ENCODE results near the gene HMOX1.

HMOX1 gene

DNA sequence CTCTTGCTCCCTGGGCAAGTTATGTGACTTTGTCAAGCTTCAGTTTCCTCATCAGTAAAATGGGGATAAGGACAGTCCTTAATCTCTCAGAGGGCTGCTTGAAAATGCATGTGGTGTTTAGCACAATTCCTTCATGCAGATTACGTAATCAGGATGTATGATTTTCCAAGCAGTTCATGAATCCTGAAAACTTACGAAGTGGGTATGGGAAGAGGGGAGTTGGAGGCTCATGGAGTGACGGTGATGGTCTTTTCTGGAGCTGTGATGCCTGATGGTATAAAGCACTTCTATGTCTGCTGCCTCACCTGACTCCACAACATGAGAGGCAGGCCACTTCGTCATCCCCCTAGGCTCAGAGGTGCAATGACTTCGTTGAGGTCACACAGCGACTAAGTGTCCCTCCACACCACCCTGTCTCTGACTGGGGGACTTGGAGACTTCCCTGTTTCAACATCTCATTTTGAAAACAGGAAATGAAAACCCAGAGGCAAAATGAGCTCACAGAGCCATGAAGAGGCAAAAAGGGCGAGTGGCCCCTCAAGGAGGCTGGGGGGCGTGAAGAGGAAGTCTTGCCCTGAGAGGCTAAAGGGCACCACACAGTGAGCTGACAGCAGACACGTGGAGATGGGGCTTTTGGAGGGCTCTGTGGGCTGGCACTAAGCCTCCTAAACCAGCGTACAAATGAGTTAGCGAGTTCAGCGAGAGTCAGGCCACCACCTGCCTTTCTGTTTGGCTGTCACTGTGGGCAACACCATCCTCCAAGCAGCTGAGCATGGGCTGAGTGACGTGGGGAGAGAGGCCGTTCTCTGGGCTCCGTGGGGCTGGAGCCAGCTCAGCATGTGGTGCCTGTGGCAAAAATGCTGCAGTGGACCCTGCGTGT is 29.1 kb downstream of the HMOX1 start:
- no peak for DNase-seq

GRCh38 chr22:35410663-35411034 is 29.8 kb downstream of the HMOX1 start:
- no peak for DNase-seq

DNA sequence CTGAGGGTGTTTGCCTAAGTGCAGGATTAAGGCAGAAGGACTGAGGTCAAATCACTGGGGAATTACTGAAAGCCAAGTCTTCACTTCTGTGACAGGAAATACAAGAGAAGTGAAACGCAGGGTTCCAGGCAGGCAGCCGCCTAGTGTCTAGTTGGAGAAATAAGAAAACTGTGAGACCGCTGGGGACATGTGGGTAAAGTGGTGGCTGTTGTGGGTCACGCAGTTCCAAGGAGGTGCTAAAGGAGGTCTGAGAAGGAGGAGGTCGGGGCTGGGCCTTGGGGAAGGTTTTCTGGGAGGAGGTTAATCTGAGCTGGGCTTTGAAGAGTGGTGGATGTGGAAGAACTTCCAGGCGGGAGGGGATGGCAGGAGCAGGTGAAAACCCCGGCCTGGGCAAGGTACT is 30.2 kb downstream of the HMOX1 start:
- DNase-seq = no peak

DNA sequence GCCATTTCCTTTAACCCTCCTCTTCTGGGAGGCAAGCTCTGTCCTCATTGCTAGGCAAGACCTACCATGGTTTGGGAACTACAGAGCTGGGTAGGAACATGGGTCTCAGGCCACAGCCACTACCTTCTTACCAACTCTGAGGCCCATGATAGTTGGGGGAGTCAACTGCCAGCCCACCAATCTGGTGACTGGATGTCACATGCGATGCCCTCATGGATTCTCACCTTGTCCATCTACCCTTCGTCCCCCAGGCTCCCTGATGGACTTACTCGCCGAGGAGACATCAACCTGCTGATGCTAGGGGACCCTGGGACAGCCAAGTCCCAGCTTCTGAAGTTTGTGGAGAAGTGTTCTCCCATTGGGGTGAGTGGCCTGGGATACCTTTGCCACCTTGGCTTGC is 32.7 kb downstream of the HMOX1 start:
- no peak for DNase-seq

DNA sequence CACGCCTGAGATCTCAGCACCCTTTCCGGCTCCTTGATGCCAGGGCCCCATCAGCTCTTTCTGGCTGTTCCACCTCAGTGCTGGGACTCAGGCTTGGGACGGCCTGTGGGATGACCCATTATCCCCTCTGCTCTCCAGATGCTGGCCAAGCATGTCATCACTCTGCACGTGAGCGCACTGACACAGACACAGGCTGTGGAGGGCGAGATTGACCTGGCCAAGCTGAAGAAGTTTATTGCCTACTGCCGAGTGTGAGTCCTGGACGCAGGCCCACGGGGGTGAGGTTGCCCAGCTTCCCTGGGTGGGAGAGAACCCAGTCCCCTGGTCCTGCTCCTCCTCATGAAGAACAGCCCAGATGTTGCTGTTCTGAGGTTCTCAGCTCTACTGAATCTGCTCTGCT is 36.7 kb downstream of the HMOX1 start:
- no peak for DNase-seq

DNA sequence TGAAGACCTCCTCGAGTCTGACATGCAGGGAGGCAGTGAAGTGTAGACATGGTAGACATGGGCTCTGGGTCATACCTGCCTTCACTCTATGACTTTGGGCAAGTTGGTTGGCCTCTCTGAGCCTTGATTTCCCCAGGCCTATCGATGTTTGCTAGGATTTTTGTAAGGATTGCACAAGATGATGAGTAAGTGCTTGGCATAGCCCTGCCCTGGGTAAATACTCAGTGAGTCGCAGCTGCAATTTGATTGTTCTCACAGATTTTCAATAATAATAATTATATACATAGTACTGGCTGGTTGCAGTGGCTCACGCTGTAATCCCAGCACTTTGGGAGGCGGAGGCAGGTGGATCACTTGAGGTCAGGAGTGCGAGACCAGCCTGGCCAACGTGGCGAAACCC is 37.2 kb downstream of the HMOX1 start:
- DNase-seq = no peak

- DNase-seq = no peak
Measured at GRCh38 chr22:35418731-35419130, 37.8 kb downstream of the HMOX1 start.

- DNase-seq = no peak
Measured at GRCh38 chr22:35419756-35420155, 38.9 kb downstream of the HMOX1 start.

DNA sequence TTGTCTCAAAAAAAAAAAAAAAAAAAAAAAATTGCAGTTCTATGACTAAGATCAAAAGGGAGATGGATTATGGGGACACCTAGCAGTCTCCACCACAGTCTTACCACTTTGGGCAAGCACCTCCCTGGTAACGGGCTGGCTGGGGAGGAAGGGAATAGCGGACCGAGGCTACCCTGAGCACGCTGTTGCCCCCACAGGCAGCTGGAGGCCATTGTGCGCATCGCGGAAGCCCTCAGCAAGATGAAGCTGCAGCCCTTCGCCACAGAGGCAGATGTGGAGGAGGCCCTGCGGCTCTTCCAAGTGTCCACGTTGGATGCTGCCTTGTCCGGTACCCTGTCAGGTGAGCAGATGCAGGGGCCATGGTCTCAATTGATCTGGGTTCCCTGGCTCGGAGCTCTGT is 40.2 kb downstream of the HMOX1 start:
- no peak for DNase-seq

- DNase-seq = no peak
Measured at GRCh38 chr22:35422145-35422544, 41.2 kb downstream of the HMOX1 start.

DNA sequence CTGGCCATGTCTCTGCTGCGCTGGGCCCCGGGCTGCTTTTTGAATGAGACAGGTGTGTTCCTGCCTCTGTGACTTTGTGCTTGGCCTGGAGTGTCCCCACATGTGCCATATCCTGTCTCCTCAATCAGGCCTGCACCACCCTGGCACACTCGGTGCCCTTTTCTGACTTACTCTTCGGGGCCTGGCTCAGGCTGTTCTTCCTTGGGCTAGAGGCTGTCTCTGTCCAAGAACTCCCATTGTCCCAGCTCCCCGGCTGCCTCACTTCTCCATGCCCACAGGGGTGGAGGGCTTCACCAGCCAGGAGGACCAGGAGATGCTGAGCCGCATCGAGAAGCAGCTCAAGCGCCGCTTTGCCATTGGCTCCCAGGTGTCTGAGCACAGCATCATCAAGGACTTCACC is 42.0 kb downstream of the HMOX1 start:
- no peak for DNase-seq

GRCh38 chr22:35424081-35424480 is 43.2 kb downstream of the HMOX1 start:
- no peak for DNase-seq

- DNase-seq = no peak
Measured at GRCh38 chr22:35424761-35425160, 43.9 kb downstream of the HMOX1 start.

DNA sequence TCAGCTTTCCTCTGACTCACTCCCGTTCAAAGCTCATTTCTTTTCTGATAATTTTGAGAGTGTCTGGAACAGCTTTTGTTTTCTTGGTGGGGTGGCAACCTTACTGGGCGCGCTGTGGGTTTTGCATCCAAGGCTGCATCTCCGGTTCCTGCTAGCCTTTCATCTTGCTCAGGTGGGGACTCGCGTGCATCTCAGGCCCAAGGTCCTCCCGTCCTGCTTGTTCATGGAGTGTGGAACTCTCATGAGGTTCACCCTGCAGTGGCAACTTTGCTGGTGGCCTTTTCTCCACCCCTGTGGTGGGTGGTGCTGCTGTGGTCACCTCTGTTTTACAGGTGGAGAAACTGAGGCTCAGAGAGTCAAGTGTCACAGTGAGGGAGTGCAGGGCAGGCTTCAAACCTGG is 44.6 kb downstream of the HMOX1 start:
- DNase-seq = no peak

DNA sequence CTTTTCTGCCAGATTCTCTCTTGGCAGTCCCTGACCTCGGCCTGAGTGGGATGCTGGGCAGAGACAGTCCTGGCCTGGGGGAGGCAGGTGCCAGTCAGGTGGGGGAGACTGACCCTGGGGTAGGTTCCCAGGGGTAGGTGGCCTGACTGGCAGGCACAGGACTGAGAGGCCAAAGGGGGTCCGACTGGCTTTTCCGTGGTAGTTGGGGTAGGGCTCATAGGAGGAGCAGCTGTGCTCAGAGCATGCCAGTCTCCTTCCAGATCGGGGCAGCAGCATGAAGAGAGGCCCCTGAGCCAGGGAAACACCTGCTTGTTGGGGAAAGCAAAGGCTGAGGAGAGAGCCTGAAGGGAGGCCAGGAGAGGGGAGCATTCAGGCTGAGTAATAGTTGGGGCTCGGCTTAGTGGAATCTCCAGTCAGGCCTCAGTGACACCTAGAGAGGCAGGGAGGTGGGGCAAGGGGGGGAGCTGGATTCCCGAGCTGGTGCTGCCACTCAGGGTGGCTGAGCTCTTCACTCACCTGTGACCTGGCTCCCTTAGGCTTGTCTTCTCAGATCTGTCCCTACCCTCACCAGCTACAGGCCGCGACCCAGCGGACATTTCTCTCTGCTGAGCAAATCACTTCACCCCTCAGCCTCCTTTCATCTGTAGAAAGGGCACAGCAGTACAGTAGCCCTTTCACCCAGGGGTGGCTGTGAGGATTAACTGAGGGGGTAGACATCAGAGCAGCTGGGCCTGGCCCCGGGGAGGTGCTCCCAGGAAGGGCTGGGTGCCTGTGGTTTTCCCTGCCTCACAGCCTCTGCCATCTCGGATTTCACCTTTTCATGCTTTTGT is 45.3 kb downstream of the HMOX1 start:
- DNase-seq = no peak

- no peak for DNase-seq
Measured at GRCh38 chr22:35426801-35427140, 45.9 kb downstream of the HMOX1 start.

- peak; percentile 72 for DNase-seq
Measured at GRCh38 chr22:35430897-35431322, 50.0 kb downstream of the HMOX1 start.

- DNase-seq = no peak
Measured at GRCh38 chr22:35431483-35432227, 50.8 kb downstream of the HMOX1 start.

GRCh38 chr22:35432228-35432905 is 51.5 kb downstream of the HMOX1 start:
- DNase-seq = no peak

DNA sequence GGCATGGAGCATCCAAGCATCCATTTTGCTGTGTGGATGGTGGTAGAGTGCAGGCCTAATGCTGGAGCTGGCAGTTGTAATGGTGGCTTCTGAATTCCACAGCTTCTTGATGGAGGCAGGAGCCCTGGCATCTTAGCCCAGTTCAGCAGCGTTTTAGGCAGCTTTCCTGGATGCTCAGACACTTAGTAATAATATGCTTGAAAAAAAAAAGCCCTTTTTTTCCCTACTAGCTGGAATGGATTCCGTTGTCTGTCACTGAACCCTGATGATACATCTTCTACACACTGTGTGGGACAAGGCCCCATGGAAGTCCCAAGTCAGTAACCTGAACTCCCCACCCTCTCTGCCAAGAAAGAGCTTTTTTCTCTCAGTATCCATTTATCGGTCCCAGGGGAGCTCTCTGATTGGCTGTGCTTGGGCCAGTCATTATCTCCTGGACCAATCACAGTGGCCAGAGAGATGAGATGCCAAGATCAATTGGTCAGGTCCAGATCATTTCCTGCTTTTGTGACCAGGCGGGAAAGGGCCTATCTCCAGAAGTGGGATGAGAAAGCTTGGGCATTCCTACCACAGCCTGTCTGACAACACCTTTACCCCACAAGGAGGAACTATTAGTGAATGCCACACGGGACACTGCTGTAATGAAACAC is 53.3 kb downstream of the HMOX1 start:
- no peak for DNase-seq

DNA sequence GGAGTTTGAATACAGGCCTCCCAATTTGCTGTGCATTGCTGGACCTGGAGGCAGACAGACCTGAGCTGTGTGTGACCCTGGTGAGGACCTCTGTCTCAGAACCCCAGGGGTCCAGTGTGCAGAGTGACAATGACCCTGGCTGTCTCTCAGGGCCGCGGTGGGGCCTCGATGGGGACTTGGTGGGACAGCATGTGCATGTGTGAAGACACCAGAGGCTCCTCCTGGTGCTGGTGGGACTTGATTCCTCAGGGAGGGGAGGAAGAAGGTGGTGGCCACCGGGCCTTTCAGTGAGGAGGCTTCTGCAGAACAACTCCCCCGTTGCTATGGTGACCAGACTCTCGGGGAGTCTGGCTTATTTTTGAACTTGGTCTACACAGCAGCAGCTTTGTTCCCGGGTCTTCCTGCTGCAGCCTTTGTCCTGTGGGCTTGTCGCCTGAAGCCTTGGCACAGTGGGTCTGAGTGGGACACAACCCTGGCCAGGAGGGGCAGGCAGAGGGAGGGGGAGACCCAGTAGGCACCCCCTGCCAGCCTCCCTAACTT is 54.4 kb downstream of the HMOX1 start:
- DNase-seq = no peak

DNA sequence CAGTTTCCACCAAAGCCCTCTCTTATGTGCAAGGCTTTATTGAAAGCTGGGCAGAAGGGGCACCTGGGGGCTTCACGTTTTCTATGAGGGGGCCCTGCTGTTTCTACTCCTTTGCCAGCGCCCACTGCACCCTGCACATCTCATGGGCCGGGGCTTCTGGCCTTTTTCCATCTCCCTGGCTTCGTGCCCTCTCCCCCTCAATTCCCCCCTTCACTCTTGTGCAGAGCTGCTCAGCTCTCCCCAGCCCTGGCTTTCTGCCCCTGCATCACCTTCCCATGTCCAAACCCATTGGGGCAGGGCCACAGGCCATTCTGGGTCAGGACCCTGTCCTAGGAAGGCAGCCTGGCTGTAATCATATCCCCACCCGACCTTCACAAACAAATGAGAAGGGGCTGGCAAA is 55.5 kb downstream of the HMOX1 start:
- no peak for DNase-seq

All from activated T-cell treated with anti-CD3 and anti-CD28 coated beads, Interleukin-2, amount 50 U/mL, for 1 hour (primary cell).